HG03442 (cell line): ENCODE results near the gene TSSK3.
"Not testable (repeated sequence)": the region's sequence is repeated elsewhere in the genome, so short reads cannot be mapped to it uniquely, and the experiment has no call there.

ENCODE experiments used
- ATAC-seq: cut with Tn5 transposase; IDR thresholded peaks from one replicate; pipeline ENCODE4 v1.9.1; 2021; ENCODE audit warnings: mild to moderate bottlenecking, moderate library complexity; ENCODE audit not compliant: unreplicated experiment

Gene TSSK3

DNA sequence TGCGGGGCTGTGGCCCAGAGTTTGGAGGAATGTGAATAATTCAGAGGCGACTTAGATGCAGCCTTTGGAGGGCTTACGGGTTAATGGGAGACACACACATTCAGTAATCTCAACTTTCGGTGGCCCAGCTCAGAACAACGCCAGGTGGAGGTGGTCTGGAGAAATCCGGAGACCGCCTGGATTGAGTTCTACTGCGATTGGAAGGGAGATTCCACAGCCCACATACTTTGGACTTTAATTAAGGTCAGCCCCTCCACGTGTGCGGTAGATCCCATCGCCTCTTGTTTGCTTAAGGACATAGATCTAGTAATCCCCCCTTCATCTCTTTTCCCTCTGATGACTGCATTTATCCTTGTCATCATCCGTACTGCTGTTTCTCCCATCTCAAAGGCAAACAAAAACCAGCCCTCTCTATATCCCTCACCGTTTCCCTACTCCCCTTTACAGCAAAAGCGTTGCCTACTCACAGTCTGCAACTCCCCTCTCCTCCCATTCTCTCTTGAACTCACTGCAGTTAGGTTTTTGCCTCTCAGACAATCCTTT is 32.6 kb downstream of the TSSK3 start:
- no peak for ATAC-seq

DNA sequence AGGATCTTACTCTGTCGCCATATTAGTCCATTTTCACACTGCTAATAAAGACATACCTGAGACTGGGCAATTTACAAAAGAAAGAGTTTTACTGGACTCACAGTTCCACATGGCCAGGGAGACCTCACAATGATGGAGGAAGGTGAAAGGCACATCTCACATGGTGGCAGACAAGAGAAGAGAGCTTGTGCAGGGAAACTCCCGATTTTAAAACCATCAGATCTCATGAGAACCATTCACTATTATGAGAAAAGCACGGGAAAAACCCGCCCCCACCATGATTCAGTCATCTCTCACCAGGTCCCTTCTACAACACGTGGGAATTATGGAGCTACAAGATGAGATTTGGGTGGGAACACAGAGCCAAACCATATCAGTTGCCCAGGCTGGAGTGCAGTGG is 34.2 kb downstream of the TSSK3 start:
- not testable (repeated sequence) for ATAC-seq

DNA sequence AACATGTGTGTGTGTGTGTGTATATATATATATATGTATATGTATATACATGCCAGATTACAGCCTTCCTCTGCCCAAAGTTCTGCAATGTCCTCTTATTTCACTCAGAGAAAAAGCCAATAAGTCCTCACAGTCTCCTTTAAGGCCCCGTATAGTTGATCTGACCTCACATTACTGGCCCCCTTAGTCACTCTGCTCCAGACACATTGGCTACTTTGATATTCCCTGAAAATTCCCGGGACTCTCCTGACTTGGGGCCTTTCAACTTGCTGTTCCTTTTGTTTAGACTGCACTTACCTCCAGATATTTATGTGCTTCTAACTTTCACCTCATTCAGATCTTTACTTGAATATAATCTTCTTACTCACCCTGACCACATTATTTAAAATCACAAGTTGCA is 36.1 kb downstream of the TSSK3 start:
- ATAC-seq = no peak

DNA sequence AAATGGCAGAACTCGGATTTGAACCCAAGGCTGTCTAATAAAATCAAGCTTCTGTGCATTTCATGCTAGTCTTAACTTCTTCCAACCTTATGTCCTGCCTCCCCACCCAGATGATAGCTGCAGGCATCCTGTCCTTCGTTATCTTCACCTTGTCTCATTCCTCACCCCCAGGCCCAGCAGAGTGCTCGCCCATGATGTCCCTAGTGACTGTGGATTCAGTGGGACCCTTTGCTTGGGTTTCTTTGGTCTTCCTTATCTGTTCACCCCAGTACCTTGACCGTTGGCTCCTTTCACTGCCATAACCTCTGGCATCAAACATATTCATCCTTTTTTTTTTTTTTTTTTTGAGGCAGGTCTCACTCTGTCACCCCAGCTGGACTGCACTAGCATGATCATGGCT is 37.5 kb downstream of the TSSK3 start:
- ATAC-seq = no peak

DNA sequence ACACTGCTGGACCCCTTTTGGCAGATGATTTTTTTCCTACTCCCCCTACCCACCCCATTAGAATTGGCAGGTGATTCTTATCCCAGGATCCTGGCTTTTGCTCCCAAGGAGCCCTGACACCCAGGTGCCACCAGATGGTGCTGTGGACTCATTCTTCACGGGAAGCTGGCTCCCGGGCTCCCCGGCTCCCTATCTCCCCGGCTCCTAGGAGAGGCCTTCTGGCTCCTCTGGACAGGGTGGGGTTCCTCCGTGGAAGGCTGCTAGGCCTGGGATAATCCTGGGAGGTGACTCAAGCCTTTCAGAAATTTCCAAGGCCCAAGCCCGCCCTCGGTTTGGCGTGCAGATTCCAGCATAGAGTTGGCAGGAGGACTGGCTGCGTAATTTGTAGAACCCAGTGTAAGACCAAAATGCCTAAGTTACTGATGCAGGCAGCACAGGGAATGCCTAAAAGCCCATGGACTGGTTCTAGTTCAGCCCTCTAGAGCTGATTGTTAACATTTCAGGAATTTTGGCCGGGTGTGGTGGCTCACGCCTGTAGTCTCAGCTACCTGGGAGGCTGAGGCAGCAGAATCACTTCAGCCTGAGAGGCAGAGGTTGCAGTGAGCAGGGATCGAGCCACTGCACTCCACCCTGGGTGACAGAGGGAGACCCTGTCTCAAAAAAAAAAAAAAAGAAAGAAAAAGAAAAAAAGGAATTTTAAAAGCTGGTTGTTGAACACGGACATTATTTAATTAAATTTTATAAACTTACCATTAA is 38.7 kb downstream of the TSSK3 start:
- no peak for ATAC-seq

DNA sequence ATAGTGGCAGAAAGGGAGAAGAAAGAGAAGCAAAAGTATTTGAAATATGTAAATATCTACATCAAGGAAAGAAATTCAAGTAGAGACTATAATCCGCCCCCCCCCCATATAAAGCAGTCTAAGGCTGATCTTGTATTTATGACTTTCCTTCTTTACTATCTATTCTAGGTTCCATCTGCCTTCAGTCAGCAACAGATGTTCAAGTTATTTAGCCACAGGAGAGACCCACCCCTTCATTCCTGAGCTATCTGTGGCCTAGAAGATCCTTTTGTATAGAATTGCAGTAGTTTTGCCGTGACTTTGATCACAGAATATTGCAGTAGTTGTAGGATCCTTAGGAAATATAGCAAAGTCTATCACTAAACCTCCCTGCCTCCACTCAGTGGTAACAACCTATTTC is 42.6 kb downstream of the TSSK3 start:
- no peak for ATAC-seq

DNA sequence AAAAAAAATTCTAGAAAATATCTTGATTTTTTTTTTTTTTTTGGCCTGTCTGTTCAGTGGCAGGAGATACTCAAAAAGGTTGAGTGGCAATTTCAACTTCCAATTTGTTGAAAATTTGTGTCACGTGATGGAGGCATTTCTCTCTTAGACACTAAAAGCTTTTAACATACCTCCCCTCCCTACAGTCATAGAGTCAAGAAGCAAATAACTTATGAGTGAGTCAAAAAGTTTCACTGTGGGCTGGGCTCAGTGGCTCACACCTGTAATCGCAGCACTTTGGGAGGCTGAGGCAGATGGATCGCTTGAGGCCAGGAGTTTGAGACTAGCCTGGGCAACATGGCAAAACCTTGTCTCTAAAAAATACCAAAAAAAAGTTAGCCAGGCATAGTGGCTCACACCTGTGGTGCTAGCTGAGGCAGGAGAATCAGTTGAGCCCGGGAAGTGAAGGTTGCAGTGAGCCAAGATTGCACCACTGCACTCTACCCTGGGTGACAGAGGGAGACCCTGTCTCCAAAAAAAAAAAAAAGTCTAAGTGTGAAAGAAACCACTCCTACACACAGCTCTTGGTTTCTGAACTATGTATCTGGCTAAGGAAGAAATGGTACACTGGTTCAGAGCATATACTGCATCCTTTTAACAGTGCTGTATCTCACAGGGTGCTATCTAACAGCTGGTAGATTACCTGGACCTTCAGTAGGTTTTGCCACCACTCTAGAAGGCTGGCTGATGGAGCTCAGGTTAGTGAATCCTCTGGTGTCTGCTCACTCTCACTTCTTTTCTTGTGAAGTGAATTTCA is 43.5 kb downstream of the TSSK3 start:
- ATAC-seq = no peak

DNA sequence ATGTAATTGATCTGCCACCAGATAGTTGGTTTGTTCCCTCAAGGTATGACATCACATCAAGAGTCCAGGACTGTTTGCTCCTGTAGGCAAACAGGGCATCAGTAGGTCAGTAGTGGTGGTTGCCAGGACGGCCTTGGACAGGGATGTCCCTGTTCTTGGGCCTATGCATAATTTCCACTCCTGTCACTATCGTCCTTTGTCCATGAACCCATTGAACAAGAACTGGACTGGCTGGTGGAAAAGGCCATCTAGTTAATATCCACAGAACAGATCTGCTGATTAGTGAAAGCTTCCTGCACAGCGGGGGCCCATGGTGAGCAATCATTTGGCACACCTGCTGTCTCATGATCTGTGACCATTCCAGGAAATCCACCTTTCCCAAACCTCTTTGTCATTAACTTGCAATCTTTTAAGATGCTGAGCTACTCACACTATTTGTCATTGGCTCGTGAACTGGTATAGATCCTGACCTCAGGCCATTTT is 44.3 kb downstream of the TSSK3 start:
- no peak for ATAC-seq

DNA sequence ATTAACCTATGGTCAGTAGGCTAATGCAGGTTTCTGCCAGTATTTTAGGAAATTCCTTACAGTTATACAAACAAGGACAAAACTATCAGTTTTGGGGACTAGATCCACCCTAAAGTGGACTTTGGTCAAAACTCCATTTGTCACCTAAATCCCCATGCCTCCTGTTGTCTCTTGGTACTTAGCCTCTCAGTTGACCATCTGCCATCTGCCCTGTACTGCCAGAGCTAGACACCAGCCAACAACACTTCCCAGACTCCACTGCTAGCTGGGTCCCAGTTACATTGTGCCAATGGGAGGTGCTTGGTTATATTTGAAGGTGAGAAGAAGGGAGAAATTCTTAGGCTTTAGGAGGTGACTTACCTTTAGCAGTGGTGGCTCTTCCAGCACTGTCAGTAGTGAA is 48.9 kb downstream of the TSSK3 start:
- ATAC-seq = no peak

DNA sequence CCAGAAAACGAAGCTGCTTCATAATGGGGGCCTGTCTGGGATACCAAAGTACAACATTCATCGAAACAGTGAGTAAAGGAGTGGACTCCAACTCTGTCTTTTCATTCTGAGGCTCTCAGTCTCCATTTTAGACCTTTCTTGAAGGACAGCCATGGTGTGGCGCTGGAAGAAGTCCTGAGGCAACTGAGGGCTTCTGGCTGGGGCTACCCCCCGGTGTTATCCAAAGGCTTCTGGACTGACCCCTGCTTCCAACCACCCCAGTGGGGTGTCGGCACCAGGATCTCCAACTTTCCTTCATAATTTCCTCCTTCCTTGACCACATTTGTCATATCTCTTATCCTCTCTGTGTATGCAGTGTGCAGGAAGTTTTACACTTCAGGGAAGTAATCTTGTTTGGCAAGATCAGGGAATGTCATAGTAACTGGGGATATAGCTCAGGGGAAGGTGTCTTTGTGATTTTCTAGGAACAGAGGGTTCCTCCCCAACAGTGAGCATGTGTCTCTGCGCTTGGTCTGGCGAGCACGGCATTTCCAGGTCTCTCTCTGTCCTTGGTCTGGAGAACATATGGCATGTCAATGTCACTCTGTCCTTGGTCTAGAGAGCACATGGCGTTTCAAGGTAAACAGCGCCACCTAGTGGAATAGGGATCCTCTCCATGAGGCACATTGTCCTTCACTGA is 51.3 kb downstream of the TSSK3 start:
- ATAC-seq = no peak
